Right cardiac atrium (tissue), 5 donors: ENCODE results near the gene EPS8. TPM values are rescaled to one million over a fixed set of nuclear protein-coding genes. Genes with fewer than 3 reads are reported as not detected.
"Not testable (repeated sequence)": the region's sequence is repeated elsewhere in the genome, so short reads cannot be mapped to it uniquely, and the experiment has no call there.

Experiments
- ATAC-seq, 2 donors: fragments of 200-7000 bp; cut with Tn5 transposase; one replicate each; pipeline versions ENCODE4 v1.8.0 to v1.9.1; 2020; ENCODE audit warnings: moderate library complexity in 2 of 2, mild to moderate bottlenecking in 1 of 2
- DNase-seq, 3 donors: peaks; one replicate each; pipeline ENCODE4 v3.0.0-alpha.2; 2020
- H3K27ac ChIP-seq: one replicate; pipeline ENCODE4 v1.5.1; 2013; ENCODE audit warnings: mild to moderate bottlenecking, low read length, control low read depth, moderate library complexity
- H3K27me3 ChIP-seq: one replicate; pipeline ENCODE4 v1.6.1; 2013; ENCODE audit not compliant: control insufficient read depth, insufficient read depth
- H3K4me1 ChIP-seq: one replicate; pipeline ENCODE4 v1.6.1; 2013; ENCODE audit warnings: low read length; ENCODE audit not compliant: control insufficient read depth, insufficient read depth
- H3K4me3 ChIP-seq: one replicate; pipeline ENCODE4 v1.5.1; 2013; ENCODE audit warnings: low read length, control low read depth
- H3K9me3 ChIP-seq: one replicate; pipeline ENCODE4 v1.6.1; 2013; ENCODE audit warnings: low read length; ENCODE audit not compliant: control insufficient read depth
- WGBS: extraction: QIAGEN DNeasy Blood & Tissue Kit; methylation state at CpG from one replicate; pipeline ENCODE4 v1.1.7; 2013; 5-methylcytosine and 5-hydroxymethylcytosine counted together
- intact Hi-C, 4 donors: fragments of 100-400 bp; cut with DNase I; formaldehyde crosslinking; loops; one replicate each; pipeline versions ENCODE4 v1.11.0 to v1.14.0; 2022 to 2023
- polyA plus RNA-seq: library from polyadenylated mRNA; stranded (reverse); fragments of 200-250 nt; gene quantifications from one replicate; pipeline ENCODE4 v1.2.3, GENCODE V29; 2013
- total RNA-seq, 4 donors: library from RNA; stranded (reverse); fragmentation: NEBNext Ultra II Directional; extraction: Animal tissue kit (Norgen Biotek cat#: 25700); gene quantifications; one replicate each; pipeline ENCODE4 v1.2.1, GENCODE V29; 2021
- donor health status: healthy with polysubstance abuse.
- donor health status: DM: no; HTN: yes; CAD: no.
- donor health status: DM: no; HTN: no; CAD: no.
- donor health status: DM: no; HTN: yes; CAD: no; lungs with severe emphysema.
- donor health status: DM: yes; HTN: yes; CAD: no.

The EPS8 gene
- total and polyA plus RNA-seq, 5 donors, result 18.6 to 39.7 (median 29.8) TPM

GRCh38 chr12:15778126-15778525 lies 11.1 kb downstream of the EPS8 start:
- H3K9me3 ChIP-seq, result no peaks in the 10 kb centered on the region
- intact Hi-C loops, result loop anchor here in 1 of 4 donors (10.0 kb wide), 1 partner anchor 183 kb away; no protein-coding TSS in a partner anchor
- 68% methylated on average over 3 of the region's 3 CpGs for WGBS
- DNase-seq (no peak), ATAC-seq (no peak)
- no peaks in the 10 kb centered on the region for H3K4me1 ChIP-seq
- H3K27me3 ChIP-seq, result no peaks in the 10 kb centered on the region
- H3K4me3 ChIP-seq, result no peak overlapping the region
- H3K27ac ChIP-seq, result no peak overlapping the region

- Histone ChIP-seq H3K4me3 (no peak overlapping the region), H3K27ac (no peak overlapping the region), H3K4me1 (no peaks in the 10 kb centered on the region), H3K9me3 (no peaks in the 10 kb centered on the region), H3K27me3 (no peaks in the 10 kb centered on the region)
- ATAC-seq (peak; percentile 25 to 79), DNase-seq (no peak)
- 53% methylated on average over 3 of the region's 3 CpGs for whole genome bisulfite sequencing
- intact Hi-C loops, result loop anchor here in 1 of 4 donors (10.0 kb wide), 1 partner anchor 183 kb away; no protein-coding TSS in a partner anchor
Measured at GRCh38 chr12:15777355-15778012, 11.7 kb downstream of the EPS8 start.

GRCh38 chr12:15776532-15776931 lies 12.7 kb downstream of the EPS8 start:
- Histone ChIP-seq H3K9me3 (no peaks in the 10 kb centered on the region), H3K4me1 (no peaks in the 10 kb centered on the region), H3K4me3 (no peak overlapping the region), H3K27ac (no peak overlapping the region), H3K27me3 (no peaks in the 10 kb centered on the region)
- ATAC-seq (no peak), DNase-seq (no peak)
- WGBS, result 96% methylated on average over 5 of the region's 5 CpGs
- intact Hi-C loops, result loop anchor here in 1 of 4 donors (10.0 kb wide), 1 partner anchor 182 kb away; no protein-coding TSS in a partner anchor

- 88% methylated on average over 1 of the region's 1 CpG for WGBS
- no peak overlapping the region for H3K27ac ChIP-seq
- DNase-seq, result no peak
- H3K27me3 ChIP-seq, result no peaks in the 10 kb centered on the region
- ATAC-seq, result no peak
- H3K4me3 ChIP-seq, result no peak overlapping the region
- no peaks in the 10 kb centered on the region for H3K9me3 ChIP-seq
- intact Hi-C loops, result loop anchor here in 1 of 4 donors (10.0 kb wide), 1 partner anchor 180 kb away; no protein-coding TSS in a partner anchor
- H3K4me1 ChIP-seq, result no peaks in the 10 kb centered on the region
Measured at GRCh38 chr12:15774819-15775218, 14.4 kb downstream of the EPS8 start.

GRCh38 chr12:15772405-15773018 lies 16.7 kb downstream of the EPS8 start:
- H3K27ac ChIP-seq, result no peak overlapping the region
- ATAC-seq (no peak), DNase-seq (no peak)
- WGBS, result 96% methylated on average over 2 of the region's 2 CpGs
- H3K9me3 ChIP-seq, result no peaks in the 10 kb centered on the region
- H3K4me3 ChIP-seq, result no peak overlapping the region
- no peaks in the 10 kb centered on the region for H3K4me1 ChIP-seq
- intact Hi-C loops, result loop anchor here in 1 of 4 donors (10.0 kb wide), 1 partner anchor 178 kb away; no protein-coding TSS in a partner anchor
- H3K27me3 ChIP-seq, result no peaks in the 10 kb centered on the region

- no peaks in the 10 kb centered on the region for H3K9me3 ChIP-seq
- H3K27me3 ChIP-seq, result no peaks in the 10 kb centered on the region
- DNase-seq (no peak), ATAC-seq (no peak)
- intact Hi-C loops, result loop anchor here in 1 of 4 donors (10.0 kb wide), 1 partner anchor 176 kb away; no protein-coding TSS in a partner anchor
- H3K4me3 ChIP-seq, result no peak overlapping the region
- 78% methylated on average over 1 of the region's 1 CpG for WGBS
- no peak overlapping the region for H3K27ac ChIP-seq
- no peaks in the 10 kb centered on the region for H3K4me1 ChIP-seq
Measured at GRCh38 chr12:15770581-15770980, 18.6 kb downstream of the EPS8 start.

- no peaks in the 10 kb centered on the region for H3K9me3 ChIP-seq
- H3K27ac ChIP-seq, result peak overlapping the region; percentile 15
- 74% methylated on average over 3 of the region's 3 CpGs for WGBS
- DNase-seq (no peak), ATAC-seq (no peak)
- no peaks in the 10 kb centered on the region for H3K27me3 ChIP-seq
- no peaks in the 10 kb centered on the region for H3K4me1 ChIP-seq
- intact Hi-C loops, result loop anchor here in 1 of 4 donors (10.0 kb wide), 1 partner anchor 175 kb away; no protein-coding TSS in a partner anchor
- no peak overlapping the region for H3K4me3 ChIP-seq
Measured at GRCh38 chr12:15770021-15770420, 19.2 kb downstream of the EPS8 start.

GRCh38 chr12:15769586-15769985 lies 19.6 kb downstream of the EPS8 start:
- intact Hi-C loops, result no loop called here
- H3K27me3 ChIP-seq, result no peaks in the 10 kb centered on the region
- WGBS, result 64% methylated on average over 3 of the region's 3 CpGs
- H3K9me3 ChIP-seq, result no peaks in the 10 kb centered on the region
- no peak for ATAC-seq
- DNase-seq, result no peak
- no peaks in the 10 kb centered on the region for H3K4me1 ChIP-seq
- H3K27ac ChIP-seq, result peak overlapping the region; percentile 15
- no peak overlapping the region for H3K4me3 ChIP-seq

GRCh38 chr12:15767301-15767700 lies 21.9 kb downstream of the EPS8 start:
- H3K27me3 ChIP-seq, result no peaks in the 10 kb centered on the region
- intact Hi-C loops, result no loop called here
- no peak overlapping the region for H3K4me3 ChIP-seq
- ATAC-seq, result peak; percentile 29 to 63
- no peaks in the 10 kb centered on the region for H3K4me1 ChIP-seq
- H3K27ac ChIP-seq, result no peak overlapping the region
- no peak for DNase-seq
- no peaks in the 10 kb centered on the region for H3K9me3 ChIP-seq
- WGBS, result 76% methylated on average over 2 of the region's 2 CpGs

- H3K9me3 ChIP-seq, result no peaks in the 10 kb centered on the region
- DNase-seq (no peak), ATAC-seq (no peak)
- 77% methylated on average over 1 of the region's 1 CpG for WGBS
- H3K27me3 ChIP-seq, result no peaks in the 10 kb centered on the region
- no peaks in the 10 kb centered on the region for H3K4me1 ChIP-seq
- H3K4me3 ChIP-seq, result no peak overlapping the region
- intact Hi-C loops, result no loop called here
- no peak overlapping the region for H3K27ac ChIP-seq
Measured at GRCh38 chr12:15763328-15763727, 25.9 kb downstream of the EPS8 start.

GRCh38 chr12:15762162-15762561 lies 27.0 kb downstream of the EPS8 start:
- intact Hi-C loops, result not testable (repeated sequence)

More at GRCh38 chr12:15762162-15762561, 27.0 kb downstream of the EPS8 start:
- H3K27ac ChIP-seq, H3K27me3 ChIP-seq, DNase-seq, ATAC-seq, H3K4me3 ChIP-seq, H3K4me1 ChIP-seq, H3K9me3 ChIP-seq: not testable (repeated sequence)
- WGBS, result 95% methylated on average over 7 of the region's 7 CpGs
